Stimulated activated CD8-positive, alpha-beta memory T cell treated with anti-CD3 and anti-CD28 coated beads, Interleukin-4, amount 100 ng/mL, for 1 hour (primary cell): ENCODE data around the gene ANKRD39.
"Not testable (repeated sequence)": the region's sequence is repeated elsewhere in the genome, so short reads cannot be mapped to it uniquely, and the experiment has no call there.

Source experiments
- DNase-seq, 2 donors: peaks; one replicate each; pipeline ENCODE4 v3.0.0-alpha.2; 2020; ENCODE audit warnings: low read depth in 2 of 2, low spot score in 1 of 2

Gene ANKRD39, protein sequence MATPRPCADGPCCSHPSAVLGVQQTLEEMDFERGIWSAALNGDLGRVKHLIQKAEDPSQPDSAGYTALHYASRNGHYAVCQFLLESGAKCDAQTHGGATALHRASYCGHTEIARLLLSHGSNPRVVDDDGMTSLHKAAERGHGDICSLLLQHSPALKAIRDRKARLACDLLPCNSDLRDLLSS

DNA sequence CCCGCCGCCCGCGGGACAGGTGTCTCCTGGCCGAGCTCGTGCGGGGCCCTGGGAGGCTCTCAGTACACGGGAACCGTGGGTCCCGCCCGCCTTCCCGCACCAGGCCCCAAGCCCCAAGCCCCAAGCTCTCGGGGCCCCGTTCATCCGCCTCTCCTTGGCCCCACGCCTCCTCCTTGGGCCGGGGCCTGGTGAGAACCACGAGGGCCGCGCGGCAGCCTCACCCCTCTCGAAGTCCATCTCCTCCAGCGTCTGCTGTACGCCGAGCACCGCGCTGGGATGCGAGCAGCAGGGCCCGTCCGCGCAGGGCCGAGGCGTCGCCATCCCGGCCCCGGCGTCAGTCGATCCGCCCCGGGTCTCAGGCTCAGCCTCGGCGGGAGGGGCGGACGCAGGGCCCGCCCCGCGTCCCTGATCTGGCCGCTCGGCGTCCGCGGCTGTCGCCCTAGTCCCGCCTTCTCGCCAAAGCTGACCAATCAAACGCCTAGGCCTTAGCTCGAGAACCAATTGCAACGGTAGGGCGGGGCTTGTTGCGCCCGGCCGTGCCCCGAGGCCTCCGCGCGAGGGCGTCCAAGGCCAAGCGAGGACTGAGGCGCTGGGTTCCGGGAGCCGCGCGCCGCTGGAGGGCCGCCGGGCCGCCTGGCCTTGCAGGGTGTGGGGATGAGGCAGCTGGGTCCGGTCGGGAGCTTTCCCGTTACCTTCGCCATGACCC lies at the start of gene ANKRD39:
Gene ANKRD39 (minus strand): TSS at position 350 of the 706 bp plus-strand sequence. CDS start 29 bp downstream, at position 321.
- peak; percentile 89 to 95 for DNase-seq

DNA sequence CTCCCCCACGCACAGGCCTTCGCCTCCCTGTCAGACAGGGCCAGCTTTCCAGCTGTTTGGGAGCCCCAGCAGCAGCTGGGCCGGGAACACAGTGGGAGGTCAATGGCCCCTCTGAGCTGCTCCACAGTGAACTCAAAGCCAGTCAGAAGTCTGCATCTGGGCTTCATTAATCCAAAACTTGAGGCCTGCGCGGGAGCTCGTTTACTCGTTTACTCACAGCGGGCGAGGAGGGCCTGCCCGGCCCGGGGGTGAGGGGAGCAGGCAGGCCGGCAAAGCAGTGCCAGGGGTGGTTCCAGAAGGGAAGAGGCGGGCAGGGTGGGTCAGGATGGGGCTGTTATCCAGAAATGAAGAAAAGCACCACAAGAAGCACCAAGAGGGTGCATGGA lies 48.9 kb upstream of the ANKRD39 start:
- DNase-seq: no peak

DNA sequence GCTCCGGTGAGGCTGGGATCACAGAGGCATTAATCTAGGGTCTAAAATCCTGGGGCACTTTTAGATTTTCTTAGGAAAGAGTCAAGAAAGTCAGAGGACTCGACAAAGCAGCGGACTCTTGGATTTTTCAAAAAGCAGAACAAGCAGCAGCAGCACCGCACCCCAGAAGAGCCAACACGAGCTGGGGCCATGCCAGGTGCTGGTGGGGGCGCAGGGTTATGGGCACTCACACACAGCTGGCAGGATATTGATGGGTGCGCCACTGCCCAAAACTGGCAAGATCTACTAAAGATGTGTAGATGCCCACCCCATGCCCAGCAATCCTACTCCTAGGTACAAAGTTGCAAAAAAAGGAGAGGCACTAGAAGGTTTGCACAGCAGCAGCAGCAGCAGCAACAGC lies 46.0 kb upstream of the ANKRD39 start:
- no peak for DNase-seq

DNA sequence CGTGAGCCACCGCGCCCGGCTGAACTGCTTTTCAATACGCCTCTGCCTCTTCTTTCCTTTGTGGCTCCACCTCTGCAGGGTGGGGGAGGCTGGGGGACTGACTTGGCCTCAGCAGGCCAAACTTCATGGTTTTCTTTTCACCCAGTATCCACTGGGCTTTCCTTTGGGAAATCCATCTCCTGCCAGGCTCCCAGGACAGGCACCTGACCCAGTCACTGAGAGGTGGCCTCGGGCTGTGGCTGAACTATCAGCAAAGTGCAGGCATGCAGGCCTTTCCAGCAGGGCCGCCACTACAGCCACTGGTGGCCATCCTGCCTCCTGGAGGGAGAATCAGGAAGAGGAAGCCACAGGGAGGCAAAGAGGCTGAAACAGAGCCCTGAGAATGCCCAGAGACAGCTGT lies 45.5 kb upstream of the ANKRD39 start:
- DNase-seq: no peak

DNA sequence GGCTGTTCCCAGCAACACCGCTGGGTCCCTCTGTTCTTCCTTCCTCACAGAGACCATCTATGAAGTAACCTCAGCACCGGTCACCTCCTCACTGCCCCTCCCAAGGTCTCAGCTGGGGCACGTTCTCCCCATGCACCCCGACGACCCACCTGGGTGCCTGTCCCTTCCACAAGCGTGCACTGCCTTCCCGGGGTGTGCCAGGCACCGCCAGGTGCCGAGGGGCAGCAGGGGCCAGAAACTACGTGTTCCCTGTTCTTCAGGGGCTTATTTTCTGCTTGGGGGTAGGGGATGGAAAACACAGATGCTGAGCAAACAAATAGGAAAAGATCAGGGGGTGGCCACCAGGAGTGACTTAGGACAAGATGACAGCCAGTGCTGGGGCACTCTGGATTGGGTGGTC lies 42.4 kb upstream of the ANKRD39 start:
- no peak for DNase-seq

DNA sequence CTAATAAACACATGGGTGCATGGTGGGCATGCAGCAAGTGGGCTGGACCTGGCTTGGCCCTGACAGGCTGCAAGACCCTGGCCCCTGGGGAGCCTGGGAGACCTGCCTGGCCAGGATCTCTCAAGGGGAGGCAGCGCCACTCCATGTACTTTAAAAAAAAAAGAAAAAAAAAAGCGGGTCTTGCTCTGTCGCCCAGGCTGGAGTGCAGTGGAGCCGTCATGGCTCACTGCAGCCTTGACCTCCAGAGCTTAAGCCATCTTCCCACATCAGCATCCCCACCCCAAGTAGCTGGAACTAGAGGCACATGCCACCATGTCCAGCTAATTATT lies 41.6 kb upstream of the ANKRD39 start:
- DNase-seq: no peak

DNA sequence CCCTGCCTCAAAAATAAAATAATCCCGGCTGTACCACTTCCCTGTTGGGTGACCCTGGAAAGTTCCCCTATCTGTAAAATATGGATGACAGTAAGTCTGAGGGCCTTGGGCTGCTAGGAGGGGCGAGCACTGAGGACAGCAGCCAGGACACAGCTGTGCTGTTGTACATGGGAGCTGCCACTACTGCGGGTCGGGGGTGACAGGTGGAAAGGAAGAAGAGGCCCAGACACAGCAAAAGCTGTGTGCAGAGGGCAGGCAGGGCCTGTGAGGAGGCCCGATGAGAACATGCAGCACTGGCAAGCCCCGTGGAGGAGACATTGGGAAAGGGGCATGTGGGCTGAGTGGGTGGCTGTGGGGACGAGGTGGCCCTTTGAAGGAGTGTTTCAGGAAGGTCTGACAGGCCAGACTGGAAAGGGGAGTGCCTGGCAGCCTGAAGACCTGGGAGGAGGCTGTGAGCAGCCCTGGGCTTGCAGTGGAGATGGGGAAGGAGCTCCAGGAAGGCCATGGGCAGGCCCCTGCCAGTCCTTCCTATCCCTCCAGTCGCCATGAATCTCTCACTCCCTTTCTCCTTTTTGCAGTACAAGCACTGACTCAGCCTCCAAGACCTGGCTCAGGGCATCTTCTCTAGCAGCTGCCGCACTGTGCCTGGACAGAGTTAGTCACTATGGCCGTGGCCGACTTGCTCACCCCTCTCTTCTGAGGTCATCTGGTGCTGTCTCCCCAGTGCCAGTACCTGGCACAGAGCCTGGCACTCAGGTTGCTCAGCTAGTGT lies 41.0 kb upstream of the ANKRD39 start:
- no peak for DNase-seq

DNA sequence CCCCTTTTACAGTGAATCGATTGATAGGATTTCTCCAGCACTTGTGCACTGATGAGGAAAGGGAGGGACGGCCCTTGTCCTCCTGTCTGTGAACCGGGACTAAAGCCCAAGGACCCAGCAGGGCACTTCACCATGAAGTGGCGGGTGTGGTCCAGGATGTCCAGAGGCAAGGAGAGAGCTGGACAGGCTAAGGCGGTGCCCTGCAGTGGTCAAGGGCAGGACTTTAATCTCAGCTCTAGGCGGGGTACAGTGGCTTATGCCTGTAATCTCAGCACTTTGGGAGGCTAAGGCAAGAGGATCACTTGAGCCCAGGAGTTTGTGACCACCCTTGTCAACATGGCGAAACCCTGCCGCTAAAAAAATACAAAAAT lies 40.3 kb upstream of the ANKRD39 start:
- DNase-seq: no peak

DNA sequence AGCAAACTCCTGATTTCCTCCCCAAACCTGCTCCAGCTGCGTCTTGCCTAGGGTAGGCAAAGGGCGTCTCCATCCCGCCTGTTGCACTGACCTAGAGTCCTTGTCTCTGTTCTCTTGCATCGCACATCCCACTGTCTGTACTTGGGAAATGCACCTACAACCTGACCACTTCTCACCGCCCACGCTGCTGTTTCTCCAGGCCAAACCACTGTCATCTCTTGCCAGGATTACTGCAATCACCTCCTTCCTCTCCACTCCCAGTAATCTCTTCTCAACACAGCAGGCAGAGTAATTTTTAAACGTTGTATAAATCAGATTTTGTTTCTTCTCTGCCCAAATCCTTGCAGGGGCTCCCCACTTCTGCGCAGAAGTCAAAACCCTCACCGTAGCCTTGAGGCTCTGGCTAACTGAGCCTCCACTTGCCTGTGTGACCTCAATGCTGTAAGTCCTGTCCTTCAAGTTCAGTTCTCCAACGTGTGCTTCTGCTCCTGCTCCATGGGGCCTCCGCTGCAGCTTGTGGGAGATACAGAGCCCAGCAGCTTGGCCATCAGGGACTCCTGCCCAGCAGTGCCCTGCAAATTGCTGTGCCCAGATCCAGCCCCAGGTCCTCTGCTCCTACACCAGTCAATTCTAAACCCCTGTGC lies 39.8 kb upstream of the ANKRD39 start:
- DNase-seq: no peak

DNA sequence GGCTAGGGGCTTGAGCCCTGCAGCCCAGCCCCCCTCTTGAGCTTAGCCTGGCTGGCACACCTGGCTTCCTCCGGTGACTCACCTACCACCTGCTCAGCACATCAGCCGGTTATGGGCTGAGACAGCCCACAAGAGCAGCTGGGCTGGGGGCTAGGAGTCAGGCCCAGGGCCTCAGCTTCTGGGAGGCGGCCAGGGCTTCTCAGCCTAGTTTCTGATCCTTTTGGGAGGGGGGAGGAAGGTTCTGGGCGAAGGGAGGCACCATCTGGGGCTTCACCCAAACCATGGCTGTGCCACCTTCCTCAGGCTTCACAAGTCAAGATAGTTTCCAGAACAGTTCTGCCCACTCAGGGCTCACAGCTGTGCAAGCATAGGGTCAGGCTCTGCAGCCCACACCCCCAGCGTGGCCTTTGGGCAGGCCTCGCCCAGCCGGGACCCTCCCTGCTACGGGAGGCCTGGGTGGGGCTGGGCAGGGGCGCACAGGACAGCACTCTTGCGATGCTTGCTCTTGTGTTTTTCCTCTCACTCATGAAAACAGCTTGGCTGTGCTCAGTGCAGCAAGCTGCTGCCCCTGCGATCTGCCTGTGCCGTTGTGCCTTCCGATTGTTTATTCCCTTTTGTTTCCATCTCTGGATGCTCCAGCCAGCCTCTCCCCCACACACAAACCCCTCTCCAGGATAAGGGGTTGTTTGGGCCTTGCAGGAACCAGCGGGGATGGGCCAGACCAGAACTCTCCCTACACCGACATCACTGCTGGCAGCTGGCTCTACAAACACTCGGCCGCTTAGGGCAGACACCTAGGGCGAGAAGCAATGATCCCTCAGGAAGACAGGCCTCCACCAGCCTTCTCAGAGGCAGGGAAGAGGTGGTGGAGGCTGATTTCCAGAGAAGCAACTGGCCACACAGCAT lies 38.2 kb upstream of the ANKRD39 start:
- no peak for DNase-seq

DNA sequence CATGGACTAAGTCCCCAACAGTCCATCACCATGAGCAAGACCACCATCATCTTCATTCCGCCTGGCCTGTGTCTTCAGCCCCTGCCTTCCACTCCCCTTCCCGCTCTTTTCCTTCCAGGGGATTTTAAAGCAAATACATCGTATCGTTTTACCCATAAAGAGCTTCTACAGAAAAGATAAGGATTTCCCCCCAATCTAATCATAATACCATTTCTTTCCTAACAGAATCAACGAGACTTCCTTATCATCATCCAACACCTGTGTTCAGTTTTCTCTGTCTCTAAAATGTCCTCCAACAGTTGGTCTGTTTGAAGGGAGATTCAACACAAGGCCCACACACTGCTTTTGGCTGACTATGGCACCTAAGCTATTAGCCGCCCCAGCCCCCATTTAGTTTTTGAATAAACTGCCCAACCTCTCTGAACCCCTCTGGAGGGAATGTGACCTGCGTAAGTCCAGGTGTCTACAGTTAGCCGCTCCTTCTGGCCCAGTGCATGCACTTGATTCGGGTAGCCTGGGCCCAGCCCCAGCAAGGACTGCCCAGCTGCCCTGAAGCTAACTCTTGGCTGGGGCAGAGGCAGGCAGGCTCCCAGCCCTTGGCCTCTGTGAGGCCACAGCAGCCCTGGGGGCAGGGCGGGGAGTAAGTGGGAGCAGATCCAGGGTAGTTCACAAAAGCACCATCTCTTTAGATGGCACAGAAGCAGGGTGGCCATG lies 37.4 kb upstream of the ANKRD39 start:
- no peak for DNase-seq

DNA sequence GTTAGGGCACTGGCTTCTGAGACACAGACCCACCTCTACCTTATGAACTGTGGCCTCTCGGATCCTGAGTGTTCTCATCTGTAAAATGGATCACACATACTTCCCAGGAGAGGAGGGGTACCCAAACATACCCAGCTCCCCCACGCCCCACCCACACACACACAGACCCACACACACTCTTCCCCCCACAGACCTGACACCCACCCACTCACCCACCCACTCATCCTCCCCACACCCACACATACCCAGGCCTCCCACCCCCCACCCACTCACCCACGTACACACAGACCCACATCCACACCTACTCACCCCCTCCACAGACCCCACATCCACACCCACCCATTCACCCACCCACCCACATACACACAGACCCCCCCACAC lies 36.3 kb upstream of the ANKRD39 start:
- DNase-seq: no peak

DNA sequence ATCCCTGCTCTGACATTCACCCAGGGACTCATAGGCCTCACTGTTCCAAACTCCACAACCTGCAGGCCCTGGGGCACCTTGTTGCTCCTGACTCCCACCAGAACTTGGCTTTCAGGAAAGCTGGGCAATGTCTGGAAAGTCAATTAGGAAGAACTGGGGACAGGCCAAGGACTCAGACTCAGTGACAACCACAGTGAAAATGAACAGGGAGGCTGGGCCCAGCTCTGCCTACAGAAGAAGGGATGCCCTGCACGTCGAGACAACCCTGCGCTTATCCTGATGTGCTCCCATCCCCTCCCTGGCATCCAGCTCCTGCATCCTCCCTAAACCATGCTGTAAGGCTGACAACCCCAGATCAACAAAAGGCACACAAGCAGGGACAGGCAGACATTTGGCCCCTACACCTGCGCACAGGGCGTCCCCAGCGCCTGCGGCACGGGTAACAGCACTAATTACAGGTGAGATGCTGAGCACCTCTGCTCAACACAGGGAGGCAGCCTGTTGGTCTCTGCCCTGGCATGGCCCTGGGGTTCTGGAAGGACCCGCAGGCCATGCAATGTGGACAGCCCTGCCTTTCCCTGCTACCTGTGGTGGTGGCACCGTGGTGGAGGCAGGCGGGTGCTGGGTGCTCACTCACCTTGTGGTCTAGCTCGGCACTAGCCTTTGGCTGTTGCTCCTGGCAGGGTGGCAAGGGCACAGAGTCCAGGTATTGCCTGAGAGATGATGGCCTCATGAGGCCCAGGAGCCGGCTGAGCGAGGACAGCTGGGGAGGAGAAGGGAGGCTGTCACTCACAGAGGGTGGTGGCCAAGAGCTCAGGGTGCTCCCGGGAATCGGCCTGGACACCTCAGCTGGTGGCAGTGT lies 35.7 kb upstream of the ANKRD39 start:
- no peak for DNase-seq

DNA sequence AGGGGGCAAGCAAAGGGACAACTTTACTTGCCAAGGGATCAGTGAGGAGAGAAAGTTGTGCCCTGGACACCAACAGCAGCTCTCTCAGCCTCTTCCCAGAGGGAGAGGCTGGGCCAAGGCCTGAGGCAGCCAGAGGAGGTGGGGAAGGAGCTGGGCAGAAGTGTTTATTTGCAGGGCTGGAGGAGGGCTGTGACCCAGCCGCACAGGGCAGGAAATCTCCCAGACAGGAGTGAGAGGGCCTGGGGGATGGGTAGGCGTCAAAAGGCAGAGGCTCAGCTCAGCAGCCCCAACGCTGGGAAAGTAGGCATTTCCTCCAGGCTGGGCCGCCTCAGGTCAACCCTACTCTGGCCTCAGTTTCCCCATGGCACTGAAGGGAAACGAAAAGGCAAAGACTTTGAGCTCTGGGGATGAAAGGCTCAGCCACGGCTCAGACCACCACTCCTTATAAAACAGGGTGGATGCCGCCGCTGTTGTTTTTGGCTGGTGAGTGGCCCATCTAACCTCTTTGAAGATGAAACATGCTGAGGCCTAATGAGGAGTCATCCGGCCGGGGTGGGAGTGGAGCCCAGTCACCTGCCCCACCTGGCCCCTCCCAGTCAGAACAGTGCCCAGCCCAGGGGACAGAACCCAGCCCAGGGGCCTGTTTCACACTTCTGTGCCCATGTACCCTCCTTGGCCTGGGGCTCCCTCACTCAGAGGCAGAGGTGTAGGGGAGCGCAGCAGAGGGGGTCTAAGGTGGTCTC lies 33.9 kb upstream of the ANKRD39 start:
- DNase-seq: no peak

DNA sequence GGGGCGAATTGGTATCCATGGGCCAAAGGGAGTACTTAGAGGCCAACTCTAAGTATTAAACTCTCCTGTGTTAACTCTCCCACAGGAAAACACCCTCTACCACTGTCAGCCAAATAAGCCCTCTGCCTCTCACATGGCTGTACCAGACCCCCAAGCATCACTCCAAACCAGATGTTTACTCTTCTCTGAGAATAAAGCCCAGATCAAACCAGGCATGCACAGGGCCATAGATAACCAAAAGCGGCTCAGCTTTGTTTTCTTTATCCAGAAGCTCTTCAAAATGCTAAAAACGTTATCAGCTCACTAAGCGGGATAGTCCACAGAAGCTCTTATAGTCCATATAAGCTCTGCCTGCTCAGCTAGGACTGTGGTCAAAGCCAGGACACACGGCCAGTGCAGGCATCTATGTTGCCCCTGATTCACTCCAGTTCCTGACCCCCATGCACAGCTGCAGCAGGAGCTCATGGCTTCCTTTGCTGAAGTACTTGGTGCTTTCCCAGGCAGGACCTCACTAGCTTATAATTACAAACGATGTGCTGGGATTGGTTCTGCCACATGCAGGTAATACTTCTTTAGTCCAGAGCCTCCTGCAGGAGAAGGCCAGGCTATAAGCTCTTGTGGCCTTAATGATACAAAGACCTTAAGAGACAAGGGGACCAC lies 33.0 kb upstream of the ANKRD39 start:
- no peak for DNase-seq

DNA sequence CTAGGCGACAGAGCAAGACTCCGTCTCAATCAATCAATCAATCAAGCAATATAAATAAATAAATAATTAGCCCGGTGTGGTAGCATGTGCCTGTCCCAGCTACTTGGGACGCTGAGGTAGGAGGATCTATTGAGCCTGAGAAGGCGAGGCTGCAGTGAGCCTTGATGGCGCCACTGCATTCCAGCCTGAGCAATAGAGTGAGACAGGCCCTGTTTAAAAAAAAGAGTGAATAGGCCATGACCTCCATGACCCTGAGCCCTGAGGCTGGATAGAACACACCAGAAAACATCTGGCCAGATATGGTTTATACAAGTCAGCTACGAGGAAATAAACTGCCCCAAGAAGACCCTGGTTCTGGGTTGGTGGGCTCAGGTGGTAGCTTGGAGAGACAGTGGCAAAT lies 32.4 kb upstream of the ANKRD39 start:
- no peak for DNase-seq

DNA sequence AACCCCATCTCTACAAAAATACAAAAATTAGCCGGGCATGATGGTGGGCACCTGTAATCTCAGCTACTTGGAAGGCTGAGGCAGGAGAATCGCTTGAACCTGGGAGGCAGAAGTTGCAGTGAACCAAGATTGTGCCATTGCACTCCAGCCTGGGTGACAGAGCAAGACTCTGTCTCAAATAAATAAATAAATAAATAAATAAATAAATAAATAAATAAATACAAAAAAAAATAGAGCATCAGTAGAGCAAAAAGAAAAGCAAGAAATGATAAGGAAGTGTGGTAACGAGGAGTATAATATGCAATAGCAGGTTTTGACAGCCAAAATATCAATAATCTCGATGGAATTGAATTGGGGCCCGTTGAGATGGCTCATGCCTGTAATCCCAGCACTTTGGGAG lies 31.7 kb upstream of the ANKRD39 start:
- DNase-seq: not testable (repeated sequence)
